ENCODE results near the gene DLG1.

- no peak for TF ChIP-seq CTCF (IDR thresholded peaks at IDR 0.05; ENCODE audit: low read depth, low read length, missing input control)
- TF ChIP-seq ATF3 (IDR thresholded peaks at IDR 0.05) = no peak
- no peak for TF ChIP-seq GABPA (IDR thresholded peaks at IDR 0.05 in 1 of 2, conservative IDR thresholded peaks at IDR 0.05 in 1 of 2)
- TF ChIP-seq RXRA (IDR thresholded peaks at IDR 0.05) = no peak
- TF ChIP-seq TAF1 (conservative IDR thresholded peaks at IDR 0.05) = no peak
- TF ChIP-seq MAX (IDR thresholded peaks at IDR 0.05) = no peak
- no peak for TF ChIP-seq RAD21 (IDR thresholded peaks at IDR 0.05)
- no peak for TF ChIP-seq HNF4A (conservative IDR thresholded peaks at IDR 0.05)
- TF ChIP-seq REST (IDR thresholded peaks at IDR 0.05) = no peak
- no peak for TF ChIP-seq JUND (IDR thresholded peaks at IDR 0.05)
- TF ChIP-seq YY1 (IDR thresholded peaks at IDR 0.05) = no peak
Measured at GRCh38 chr3:197064771-197065170, 233.6 kb downstream of the DLG1 start.

All from liver (tissue), 3 donors.